ENCODE measurements around the gene TBX18. TPM values are rescaled to one million over a fixed set of nuclear protein-coding genes. Genes with fewer than 3 reads are reported as not detected.

TBX18 gene
- total RNA-seq, 3 donors from 2014 or later: 8.8 to 20.6 (median 17.0) TPM

- intact Hi-C loops (cut with DNase I; ENCODE audit: low total_unique reads): no loop called here
- TF ChIP-seq POLR2AphosphoS5 (IDR thresholded peaks at IDR 0.05): no peak
- TF ChIP-seq CTCF (IDR thresholded peaks at IDR 0.05): no peak
- no peak for TF ChIP-seq POLR2A (IDR thresholded peaks at IDR 0.05)
- H3K27me3 ChIP-seq: peaks cover 0 to 80% of the 10 kb centered on the region in 2 donors
- H3K4me3 ChIP-seq: peak overlapping the region; percentile 58 to 74 (median 59)
- no peak for DNase-seq (ENCODE audit: low spot score in 2 of 2)
- H3K27ac ChIP-seq: peak overlapping the region; percentile 76 to 90
- no peaks in the 10 kb centered on the region for H3K4me1 ChIP-seq
- no peaks in the 10 kb centered on the region for H3K36me3 ChIP-seq
- no peaks in the 10 kb centered on the region for H3K9me3 ChIP-seq
Measured at GRCh38 chr6:84763003-84763885, 1.2 kb downstream of the TBX18 start.

DNA sequence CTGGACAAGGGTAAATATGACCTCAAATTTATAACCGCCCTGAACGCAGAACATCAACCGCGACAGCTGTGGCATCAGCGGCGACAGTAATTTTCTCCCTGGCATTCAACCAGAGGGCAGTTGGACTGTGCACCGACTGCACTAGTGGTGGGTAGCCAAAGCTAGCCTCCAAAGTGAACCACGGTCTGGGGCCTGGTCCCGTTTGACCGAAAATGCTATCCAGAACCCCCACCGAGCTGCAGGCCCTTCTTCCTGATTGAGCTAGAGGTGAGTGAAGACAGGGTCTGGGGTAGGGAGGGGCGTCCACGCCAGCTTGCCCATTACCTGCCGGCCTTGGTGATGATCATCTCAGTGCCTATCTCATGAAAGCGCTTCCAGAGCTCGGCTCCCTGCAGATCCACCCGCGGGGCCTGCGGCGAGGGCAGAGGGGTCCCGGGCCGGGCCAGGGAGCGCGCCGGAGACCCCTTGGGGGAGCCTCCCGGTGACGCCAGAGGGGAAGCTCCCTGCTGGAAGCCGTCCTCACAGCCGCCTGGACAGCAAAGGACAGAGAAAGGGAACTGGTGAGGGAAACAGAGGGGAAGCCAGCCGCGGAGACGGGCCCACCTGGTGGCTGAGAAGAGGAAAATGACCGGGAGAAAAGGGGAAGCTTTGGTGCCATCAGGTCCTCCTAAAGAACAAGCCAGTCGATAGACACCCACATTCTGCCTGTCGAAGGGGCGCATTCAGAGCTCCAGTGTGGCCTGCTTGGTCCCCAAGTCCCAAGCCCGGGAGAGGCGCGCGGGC is 2.0 kb downstream of the TBX18 start:
- Histone ChIP-seq H3K36me3 (no peaks in the 10 kb centered on the region), H3K27me3 (peaks cover 0 to 72% of the 10 kb centered on the region in 2 donors), H3K4me1 (no peaks in the 10 kb centered on the region), H3K4me3 (peak overlapping the region; percentile 58 to 74 (median 59)), H3K9me3 (no peaks in the 10 kb centered on the region), H3K27ac (peak overlapping the region; percentile 76 to 90)
- intact Hi-C loops (cut with DNase I; ENCODE audit: low total_unique reads): no loop called here
- no peak for DNase-seq (ENCODE audit: low spot score in 2 of 2)
- TF ChIP-seq POLR2AphosphoS5 (IDR thresholded peaks at IDR 0.05) (no peak), CTCF (IDR thresholded peaks at IDR 0.05) (no peak), POLR2A (IDR thresholded peaks at IDR 0.05) (no peak)

GRCh38 chr6:84758486-84758885 is 5.9 kb downstream of the TBX18 start:
- no peaks in the 10 kb centered on the region for H3K36me3 ChIP-seq
- no peaks in the 10 kb centered on the region for H3K9me3 ChIP-seq
- H3K27ac ChIP-seq: peak overlapping the region in 1 of 2 donors; percentile 38
- no peak for TF ChIP-seq POLR2AphosphoS5 (IDR thresholded peaks at IDR 0.05)
- no peak for TF ChIP-seq CTCF (IDR thresholded peaks at IDR 0.05)
- no peak for TF ChIP-seq POLR2A (IDR thresholded peaks at IDR 0.05)
- intact Hi-C loops (cut with DNase I; ENCODE audit: low total_unique reads): no loop called here
- DNase-seq (ENCODE audit: low spot score in 2 of 2): no peak
- H3K4me1 ChIP-seq: no peaks in the 10 kb centered on the region
- peaks cover 0 to 34% of the 10 kb centered on the region in 2 donors for H3K27me3 ChIP-seq
- no peak overlapping the region for H3K4me3 ChIP-seq

GRCh38 chr6:84756877-84757276 is 7.5 kb downstream of the TBX18 start:
- H3K9me3 ChIP-seq: no peaks in the 10 kb centered on the region
- peak overlapping the region in 1 of 3 donors; percentile 27 for H3K4me3 ChIP-seq
- H3K27me3 ChIP-seq: peaks cover 0 to 18% of the 10 kb centered on the region in 2 donors
- TF ChIP-seq CTCF (IDR thresholded peaks at IDR 0.05) (no peak), POLR2AphosphoS5 (IDR thresholded peaks at IDR 0.05) (no peak), POLR2A (IDR thresholded peaks at IDR 0.05) (no peak)
- no peak for DNase-seq (ENCODE audit: low spot score in 2 of 2)
- intact Hi-C loops (cut with DNase I; ENCODE audit: low total_unique reads): no loop called here
- peak overlapping the region in 1 of 2 donors; percentile 69 for H3K27ac ChIP-seq
- H3K36me3 ChIP-seq: no peaks in the 10 kb centered on the region
- H3K4me1 ChIP-seq: no peaks in the 10 kb centered on the region

Data from breast epithelium (tissue), 4 donors.